ENCODE data around the gene FSD1. TPM values are rescaled to one million over a fixed set of nuclear protein-coding genes. Genes with fewer than 3 reads are reported as not detected.
A peak's percentile ranks its signal among the peaks of the same experiment; 100 is the strongest.
"Not testable (repeated sequence)": the region's sequence is repeated elsewhere in the genome, so short reads cannot be mapped to it uniquely, and the experiment has no call there.

FSD1 gene
- not detected in 2 replicates for total RNA-seq (2014; rRNA removed; shearing (Covaris generic))
- 0.07 TPM in 1 of 2 replicates, not detected in the other for polyA plus RNA-seq (2014; cell fraction: nucleus; rRNA removed)

GRCh38 chr19:4304538-4305256 is at the start of gene FSD1:
TSS of gene FSD1 (plus strand) at chr19:4304598. CDS start at chr19:4304747, 149 bp downstream.
- no peak for DNase-seq (ENCODE audit: extremely low read depth, low read depth)

- no peak for DNase-seq (ENCODE audit: extremely low read depth, low read depth)
These were observed 47.8 kb upstream of the FSD1 start for GRCh38 chr19:4256563-4256962.

DNA sequence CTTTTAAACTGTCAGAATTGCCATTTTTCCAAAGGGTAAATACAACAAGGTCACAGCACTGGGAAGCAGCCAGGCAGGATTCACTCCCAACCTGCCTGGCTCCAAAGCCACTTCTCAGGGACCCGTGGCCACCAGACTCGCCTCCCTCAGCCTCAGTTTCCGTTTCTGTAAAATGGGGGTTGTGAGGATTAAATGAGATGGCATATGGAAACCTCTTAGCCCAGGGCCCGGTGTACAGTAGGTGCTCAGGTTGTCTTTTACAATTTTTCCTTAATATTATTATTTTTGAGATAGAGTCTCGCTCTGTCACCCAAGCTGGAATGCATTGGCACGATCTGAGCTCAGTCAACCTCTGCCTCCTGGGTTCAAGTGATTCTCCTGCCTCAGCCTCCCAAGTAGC is 47.4 kb upstream of the FSD1 start:
- DNase-seq (ENCODE audit: extremely low read depth, low read depth): no peak

GRCh38 chr19:4258181-4258580 is 46.2 kb upstream of the FSD1 start:
- DNase-seq (ENCODE audit: extremely low read depth, low read depth): no peak

DNA sequence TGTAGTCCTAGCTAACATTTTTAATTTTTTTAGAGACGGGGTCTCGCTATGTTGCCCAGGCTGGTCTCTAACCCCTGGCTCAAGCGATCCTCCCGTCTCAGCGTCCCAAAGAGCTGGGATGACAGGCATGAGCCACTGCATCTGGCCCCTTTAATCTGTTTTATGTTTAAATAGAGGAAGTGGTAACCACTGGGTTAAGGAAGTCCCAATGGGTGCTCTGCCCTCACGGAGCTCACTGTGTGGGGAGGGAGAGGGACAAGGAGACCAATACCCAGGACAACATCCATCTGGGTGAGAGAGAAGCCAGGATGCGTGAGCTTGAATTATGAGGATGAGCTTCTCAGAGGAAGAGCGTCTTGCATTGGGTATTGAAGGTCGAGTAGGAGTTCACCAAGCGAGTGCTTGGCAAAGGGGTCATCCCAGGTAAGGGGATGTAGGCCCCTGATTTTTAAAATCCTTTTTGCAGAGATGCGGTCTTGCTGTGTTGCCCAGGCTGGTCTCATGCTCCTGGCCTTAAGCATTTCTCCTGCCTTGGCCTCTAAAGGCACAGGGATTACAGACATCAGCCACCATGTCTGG is 43.7 kb upstream of the FSD1 start:
- no peak for DNase-seq (ENCODE audit: extremely low read depth, low read depth)

GRCh38 chr19:4264812-4265211 is 39.6 kb upstream of the FSD1 start:
- DNase-seq (ENCODE audit: extremely low read depth, low read depth): no peak

GRCh38 chr19:4266253-4267000 is 38.0 kb upstream of the FSD1 start:
- no peak for DNase-seq (ENCODE audit: extremely low read depth, low read depth)

DNA sequence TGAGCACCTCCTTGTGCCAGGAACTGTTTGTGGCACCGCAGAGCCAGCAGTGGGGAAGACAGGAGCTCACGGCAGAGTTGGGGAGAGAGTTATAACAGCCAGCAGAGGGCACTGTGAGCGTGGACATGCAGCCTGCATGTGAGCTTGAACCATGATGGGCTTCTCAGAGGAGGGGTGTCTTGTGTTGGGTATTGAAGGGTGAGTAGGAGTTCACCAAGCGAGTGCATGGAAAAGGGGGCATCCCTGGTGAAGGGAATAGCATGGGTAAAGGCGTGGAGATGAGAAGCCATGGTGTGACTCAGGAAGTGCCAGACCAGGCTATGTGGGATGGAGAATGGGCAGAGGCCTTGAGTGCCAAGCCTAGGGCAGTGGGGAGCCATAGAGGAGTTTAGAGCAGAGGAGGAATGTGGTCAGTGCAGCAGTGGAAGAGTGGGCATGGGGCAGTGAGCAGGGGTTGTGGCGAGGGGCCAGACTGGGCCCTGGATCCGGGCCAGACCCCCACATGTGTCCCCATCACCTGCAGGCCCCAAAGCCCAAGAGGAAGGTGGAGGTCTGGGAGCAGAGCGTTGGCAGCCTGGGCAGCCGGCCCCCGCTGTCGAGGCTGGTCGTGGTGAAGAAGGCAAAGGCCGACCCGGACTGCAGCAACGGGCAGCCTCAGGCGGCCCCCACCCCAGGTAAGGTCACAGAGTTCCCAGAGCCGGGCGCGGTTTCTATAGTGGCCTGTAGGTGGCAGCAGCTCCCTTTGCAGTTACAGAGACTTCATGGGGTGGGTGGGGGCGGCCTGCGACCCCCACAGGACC is 37.1 kb upstream of the FSD1 start:
- DNase-seq (ENCODE audit: extremely low read depth, low read depth): peak; percentile 67

- no peak for DNase-seq (ENCODE audit: extremely low read depth, low read depth)
These were observed 36.2 kb upstream of the FSD1 start for GRCh38 chr19:4267901-4268815.

GRCh38 chr19:4268816-4269430 is 35.5 kb upstream of the FSD1 start:
- DNase-seq (ENCODE audit: extremely low read depth, low read depth): no peak

DNA sequence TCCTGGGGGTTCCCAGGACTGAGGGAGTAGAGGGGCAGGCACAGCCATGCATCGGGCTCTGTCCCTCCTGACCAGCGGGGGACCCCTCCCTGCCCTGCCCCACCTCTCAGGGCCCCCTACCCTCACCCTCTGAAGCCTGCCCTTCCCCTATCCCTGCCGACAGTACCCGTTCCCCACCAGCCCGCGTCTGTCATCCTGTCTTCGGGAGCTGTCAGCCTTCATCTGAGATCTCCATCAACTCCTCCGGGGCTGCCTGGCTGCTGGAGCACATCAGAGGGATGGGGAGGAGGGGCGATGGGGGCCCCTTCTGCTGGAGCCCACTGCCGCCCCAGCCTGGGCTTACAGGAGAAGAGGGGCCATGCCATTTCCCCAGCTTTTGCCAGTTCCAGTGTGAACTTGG is 31.5 kb upstream of the FSD1 start:
- DNase-seq (ENCODE audit: extremely low read depth, low read depth): no peak

- not testable (repeated sequence) for DNase-seq (ENCODE audit: extremely low read depth, low read depth)
These were observed 30.1 kb upstream of the FSD1 start for GRCh38 chr19:4274321-4274686.

DNA sequence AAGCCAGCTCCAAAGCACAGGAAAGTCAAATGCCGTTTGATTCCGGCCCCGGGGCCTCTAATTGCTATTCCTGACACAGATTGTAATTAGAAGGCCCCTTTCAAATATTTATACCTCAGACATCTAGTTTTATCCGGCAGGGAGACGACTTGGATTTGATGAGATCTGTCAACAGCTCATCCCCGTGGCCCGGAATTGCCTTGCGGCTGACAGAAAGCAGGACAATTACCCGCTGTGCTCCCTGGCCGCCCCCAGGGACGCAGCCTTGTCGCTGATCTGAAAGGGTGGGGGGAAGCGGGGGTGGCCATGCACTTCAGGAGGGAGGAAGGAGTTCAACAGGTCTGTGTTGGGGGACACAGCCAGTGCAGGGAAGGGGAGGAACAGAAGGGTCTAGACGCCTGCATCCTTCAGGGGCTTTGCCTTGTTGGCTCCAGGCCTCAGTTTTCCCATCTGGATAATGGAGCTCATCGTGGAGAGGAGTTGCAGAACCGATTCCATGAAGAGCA is 27.2 kb upstream of the FSD1 start:
- no peak for DNase-seq (ENCODE audit: extremely low read depth, low read depth)

- no peak for DNase-seq (ENCODE audit: extremely low read depth, low read depth)
These were observed 26.4 kb upstream of the FSD1 start for GRCh38 chr19:4278010-4278409.

GRCh38 chr19:4278419-4279266 is 25.8 kb upstream of the FSD1 start, which contains the start of gene SHD:
TSS of gene SHD (plus strand) at chr19:4279266. CDS start at chr19:4280064, 798 bp downstream.
- no peak for DNase-seq (ENCODE audit: extremely low read depth, low read depth)

DNA sequence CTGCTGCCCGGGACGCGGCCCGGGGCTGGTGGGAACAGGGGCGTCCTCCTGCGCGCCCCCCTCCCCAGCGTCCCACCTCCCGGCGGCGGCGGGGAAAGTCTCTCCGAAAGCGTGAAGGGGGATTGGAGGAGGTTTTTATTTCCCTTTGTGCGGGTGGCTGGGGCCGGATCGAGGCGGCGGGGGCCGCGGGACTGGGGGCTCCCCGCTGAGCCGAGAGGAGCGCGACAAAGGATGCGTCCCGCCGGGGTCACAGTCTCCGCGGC is 25.2 kb upstream of the FSD1 start:
- DNase-seq (ENCODE audit: extremely low read depth, low read depth): no peak

DNA sequence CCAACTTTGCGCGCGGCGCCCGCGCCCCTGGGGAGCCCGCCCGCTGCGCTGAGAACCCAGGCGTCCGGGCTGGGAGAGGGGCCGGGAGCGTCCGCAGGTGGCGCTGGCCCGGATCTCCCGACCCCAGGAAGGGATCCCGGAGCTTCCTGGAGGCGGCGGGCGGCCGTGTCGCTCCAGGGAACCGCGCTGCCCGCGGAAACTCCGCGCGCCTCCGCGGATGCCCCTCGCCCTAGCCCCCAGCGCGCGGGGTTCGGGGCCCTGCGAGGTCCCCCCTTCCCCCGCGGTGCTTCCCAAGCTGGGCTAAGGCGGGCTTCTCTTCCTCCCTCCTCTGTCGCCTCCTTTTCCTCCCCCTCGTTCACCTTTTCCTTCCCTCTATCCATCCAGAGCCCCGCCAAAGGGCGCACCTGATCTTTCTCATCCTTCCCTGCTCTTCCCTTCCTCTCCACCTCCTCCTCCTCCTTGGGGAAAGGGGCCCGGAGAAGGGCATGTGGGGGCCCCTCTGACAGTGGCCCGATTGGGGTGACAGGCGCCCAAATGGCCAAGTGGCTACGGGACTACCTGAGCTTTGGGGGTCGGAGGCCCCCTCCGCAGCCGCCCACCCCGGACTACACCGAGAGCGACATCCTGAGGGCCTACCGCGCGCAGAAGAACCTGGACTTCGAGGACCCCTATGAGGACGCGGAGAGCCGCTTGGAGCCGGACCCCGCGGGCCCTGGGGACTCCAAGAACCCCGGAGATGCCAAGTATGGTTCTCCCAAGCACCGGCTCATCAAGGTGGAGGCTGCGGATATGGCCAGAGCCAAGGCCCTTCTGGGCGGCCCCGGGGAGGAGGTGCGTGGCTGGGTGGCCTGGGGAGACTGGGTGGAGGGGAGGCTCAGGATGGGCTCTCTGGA is 24.6 kb upstream of the FSD1 start:
- DNase-seq (ENCODE audit: extremely low read depth, low read depth): no peak
